Stimulated activated CD8-positive, alpha-beta memory T cell treated with anti-CD3 and anti-CD28 coated beads, Interleukin-15, amount 100 ng/mL, for 4 hours (primary cell): ENCODE measurements around the gene PDGFD.

Experiments used
- DNase-seq, 2 donors: peaks; one replicate each; pipeline ENCODE4 v3.0.0-alpha.2; 2020; ENCODE audit warnings: low read depth in 2 of 2

Gene PDGFD

DNA sequence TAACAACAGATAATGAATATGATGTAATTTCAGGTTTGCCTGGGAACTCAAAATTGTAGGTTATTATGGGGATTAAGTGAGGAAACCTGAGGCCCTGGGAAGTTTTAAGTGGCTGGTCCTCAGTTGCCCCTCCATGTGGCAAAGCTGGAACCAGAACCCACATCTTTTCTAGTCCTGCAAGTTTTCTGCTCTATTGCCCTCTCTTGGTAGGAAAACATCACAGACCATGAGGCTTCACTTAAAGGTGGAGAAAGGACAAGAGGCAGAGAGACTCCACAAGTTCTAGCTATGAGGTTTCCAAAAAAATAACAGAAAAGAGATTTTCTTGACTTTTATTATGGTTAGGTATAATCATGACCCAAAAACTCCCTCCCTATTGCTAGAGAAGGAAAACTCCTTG is 243.0 kb downstream of the PDGFD start:
- DNase-seq, result no peak

GRCh38 chr11:103920449-103920848 is 243.5 kb downstream of the PDGFD start:
- no peak for DNase-seq

DNA sequence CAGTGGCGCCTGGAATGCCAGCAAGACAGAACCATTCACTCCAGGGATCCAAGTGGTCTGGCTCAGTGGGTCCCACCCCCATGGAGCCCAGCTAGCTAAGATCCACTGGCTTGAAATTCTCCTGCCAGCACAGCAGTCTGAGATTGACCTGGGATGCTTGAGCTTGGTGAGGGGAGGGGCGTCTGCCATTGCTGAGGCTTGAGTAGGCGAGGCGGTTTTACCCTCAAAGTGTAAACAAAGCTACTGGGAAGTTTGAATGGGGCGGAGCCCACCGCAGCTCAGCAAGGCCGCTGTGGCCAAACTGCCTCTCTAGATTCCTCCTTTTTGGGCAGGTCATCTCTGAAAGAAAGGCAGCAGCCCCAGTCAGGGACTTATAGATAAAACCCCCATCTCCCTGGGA is 253.2 kb downstream of the PDGFD start:
- no peak for DNase-seq

DNA sequence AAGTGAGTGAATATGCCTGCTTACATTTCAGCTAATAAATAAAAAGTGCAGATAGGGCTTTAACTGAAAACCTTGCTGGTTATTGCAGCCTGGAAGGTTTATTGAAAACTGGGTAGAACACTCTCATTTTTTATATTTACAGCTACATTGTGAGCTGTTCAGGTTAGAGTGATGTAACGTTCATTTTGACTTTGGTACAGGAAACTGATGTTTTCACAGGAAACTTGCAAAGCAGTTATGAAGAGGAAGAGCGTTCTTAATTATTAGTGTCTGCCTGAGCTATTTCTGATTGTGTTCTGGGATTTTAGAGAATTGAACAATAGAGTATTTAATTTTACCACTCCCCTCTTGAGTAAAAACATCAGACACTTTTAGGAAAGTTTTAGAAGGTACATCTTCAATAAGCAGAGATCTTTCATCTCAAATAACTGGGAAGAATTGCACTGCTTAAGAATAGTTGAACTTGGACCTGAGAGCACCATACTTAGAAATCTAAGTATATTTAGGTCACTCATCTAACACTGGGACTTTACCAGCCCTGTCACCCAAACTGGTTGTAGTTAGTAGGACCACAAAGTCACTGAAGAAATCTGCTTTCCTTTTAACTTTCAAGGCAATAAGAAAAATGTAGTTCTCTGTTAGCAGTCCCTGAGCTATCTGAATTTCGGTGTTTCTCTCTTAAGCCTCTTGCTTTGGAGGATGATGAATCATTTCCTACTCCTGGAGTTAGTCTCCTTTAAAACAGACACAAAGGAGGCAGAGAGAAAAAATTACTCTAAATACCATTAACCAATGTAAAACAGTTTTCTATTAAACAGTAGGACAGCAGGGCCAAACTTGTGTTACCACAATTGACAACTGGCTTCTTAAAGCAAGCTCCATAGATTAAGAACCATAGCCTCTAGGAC is 256.1 kb downstream of the PDGFD start:
- DNase-seq, result no peak

DNA sequence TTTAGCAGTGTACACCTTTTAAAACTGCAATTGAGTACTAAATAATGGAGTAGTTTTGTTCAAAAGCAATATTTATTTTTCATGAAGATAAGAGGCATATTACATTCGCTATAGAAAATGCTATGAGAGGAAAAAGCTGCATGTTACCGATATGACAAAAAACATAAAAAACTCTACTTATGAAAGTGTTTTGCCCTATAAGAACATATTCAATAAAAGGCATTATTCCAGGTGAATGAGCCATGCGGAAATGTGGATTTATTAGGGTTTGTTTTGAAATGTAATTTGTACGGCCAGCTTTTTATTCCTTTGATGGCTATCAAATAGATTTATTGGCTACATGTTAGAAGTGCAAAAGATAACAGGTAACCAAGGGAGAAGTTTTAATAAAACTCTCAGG is 256.8 kb downstream of the PDGFD start:
- DNase-seq, result no peak

DNA sequence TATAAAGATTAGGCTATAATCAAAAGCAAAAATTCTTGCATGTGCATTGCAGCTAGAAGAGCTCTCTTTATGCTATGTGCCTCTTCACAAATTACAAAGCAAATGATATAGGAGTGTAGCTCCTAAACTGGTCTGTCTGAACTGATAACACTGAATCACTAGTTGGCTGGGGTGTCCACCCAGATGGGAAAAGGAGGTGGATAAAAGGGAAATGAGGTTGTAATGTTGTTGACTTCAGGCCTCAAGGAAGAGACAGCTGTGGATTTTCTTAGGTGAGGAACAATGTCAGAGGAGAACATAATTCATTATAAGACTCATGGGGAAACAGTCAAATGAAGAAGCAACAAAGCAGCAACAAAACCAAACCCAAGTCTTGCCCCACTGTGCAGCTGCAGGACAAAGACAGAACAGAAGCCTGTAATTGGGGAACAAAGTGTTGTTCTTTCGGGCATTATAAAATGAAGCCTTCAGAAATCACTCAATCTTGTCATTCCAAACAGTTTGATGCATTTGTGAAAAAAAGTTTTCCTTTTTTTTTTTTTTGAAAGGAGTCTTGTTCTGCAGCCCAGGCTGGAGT is 257.6 kb downstream of the PDGFD start:
- no peak for DNase-seq

GRCh38 chr11:103904324-103904667 is 259.7 kb downstream of the PDGFD start:
- no peak for DNase-seq

DNA sequence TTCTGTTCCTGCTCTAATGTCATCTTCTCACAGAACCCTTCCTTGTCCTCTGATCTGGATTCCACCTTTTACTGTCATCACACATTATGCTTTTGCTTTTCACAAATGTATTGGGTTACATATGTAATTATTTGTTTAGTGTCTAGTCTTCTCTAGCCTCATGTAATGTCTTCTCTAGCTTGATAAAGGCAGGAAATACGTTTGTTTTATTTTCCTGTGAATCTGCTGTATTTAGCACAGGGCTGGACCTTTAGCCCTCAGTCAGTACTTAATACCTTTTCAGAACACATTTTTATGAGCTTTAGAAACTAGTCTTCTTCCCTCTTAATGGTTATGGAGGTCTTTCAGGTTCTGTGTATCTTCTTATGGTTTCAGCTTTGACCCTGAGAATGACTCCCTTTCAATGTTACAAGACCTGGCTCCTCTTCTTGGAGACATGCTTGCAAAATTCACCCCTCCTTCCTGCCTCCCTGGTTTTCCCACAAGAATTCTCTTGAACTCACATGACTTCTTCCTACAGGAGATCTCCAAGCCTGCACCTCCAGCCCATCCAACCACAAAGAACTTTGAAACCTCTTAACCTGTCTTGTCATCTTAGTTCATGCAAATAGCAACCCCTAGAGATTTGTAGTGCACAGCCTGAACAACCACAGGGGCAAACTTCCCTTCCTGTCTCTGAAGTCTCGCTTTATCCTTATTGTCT is 260.2 kb downstream of the PDGFD start:
- no peak for DNase-seq

DNA sequence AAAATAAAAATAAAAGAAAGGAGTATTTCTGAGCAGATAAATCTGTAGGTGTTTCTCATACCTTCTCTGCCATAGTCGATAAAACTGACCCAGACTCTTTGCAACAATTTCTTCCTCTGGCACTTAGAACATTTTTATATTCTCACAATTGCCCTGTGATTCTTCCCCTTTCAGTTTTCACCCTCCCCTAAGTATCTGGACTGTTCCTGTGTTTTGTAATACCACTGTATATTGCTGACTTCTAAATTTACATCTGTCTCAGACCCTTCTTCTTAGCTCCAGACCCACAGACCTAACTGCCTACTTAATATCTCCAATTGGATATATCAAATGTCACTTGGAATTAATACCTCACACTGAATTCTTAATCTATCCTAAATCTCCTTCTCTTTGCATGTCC is 261.0 kb downstream of the PDGFD start:
- no peak for DNase-seq

DNA sequence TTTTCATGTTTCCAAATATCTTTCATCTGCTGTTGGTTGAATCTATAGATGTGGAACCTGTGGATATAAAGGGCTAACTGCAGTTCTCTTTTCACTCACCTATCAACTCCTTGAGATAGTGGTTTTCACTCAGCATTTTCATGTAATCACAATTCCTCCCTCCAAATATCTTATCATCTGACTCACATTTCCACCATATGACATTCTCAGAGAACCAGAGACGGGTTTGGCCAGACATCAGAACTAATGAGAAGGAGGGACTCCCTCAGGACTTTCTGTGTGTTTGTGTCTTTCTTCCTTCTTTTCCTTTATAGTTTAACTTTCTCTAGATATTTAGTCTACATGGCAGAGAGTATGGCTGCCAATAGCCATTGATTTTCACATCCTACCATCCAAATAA is 262.3 kb downstream of the PDGFD start:
- no peak for DNase-seq

DNA sequence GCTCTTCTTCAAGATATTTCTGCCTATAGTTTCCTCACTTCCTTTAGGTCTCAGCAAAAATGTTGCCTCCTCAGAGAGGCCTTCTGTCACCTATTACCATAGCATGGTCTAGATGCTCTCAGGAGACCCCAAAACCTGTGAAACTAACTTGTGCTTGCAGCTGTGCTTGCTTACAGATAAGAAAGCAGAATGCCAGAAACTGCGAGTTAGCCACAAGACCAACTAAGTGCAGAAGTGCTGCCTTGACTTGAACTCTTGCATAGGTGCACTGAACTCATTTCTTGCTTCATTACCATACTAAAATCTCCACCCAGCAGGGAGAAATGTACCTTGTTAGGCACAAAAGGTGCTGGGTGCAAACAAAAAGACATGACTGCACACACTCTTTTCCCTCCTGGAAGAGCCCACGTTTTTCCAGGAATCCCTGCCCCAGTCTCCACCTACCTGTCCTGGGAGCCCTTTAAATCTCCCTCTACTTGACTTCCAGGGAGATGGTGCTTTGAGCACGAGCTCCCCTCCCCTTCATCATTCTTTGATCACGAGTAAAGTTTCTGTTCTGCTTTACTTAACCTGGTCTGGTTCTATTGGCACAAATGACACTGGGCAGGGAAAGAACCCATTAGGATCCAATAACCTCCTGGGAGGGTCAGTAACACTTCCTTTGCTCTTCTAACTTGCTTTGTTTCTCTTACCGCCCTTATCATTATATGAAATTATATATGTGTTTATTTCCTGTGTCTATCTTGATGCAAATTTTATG is 265.2 kb downstream of the PDGFD start:
- no peak for DNase-seq

DNA sequence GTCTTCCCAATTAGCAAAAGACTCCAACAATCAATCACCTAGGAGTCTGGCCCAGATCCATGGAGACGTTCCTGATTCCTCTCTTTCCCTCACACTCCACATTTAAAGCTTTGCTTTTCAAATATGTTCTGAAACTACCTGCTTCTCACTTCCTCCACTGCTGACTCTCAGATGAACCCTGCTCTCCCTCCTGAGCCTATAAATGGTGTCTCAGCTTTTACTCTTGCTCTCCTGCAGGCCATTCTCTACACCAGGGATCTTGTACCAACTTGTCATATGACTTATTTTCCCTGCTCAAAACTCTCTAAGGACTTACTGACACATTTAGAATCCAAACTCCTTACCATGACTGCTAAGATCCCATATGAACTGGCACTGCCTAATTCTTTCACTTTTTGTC is 265.9 kb downstream of the PDGFD start:
- no peak for DNase-seq

DNA sequence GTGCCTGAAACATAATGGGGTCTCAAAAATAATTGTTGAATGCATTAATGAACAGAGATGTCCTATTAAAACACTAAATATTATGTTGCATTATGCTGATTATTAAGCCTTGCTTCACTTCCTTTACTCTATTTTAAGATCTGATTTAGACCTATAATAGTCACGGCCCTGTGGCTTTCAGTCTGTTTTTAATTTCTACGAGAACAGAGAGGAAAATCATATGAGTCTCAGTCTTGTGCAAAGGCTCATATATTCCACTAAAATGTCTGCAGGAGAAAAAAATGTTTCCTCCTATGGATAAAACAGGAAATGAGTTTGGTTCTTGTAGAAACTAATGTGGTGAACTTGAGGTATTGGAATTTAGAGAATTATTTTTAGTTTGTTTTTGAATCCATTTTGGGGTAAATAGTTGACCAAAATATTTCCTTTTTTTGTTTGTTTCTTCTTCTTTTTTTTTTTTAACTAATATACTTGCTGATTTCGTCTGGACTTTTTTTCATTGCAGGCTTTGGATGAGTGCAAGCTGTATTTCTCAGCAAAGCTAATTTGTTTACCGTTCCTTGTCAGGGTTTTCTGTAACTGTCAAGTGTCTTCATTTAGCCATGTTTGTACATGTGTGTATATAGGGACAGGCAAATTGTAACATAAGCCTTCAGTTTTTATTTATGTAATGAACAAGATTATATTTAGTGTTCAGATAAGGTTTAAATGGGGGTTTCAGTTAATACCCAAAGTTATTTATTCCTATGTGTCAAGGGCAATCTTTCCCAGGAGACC is 266.6 kb downstream of the PDGFD start:
- no peak for DNase-seq

GRCh38 chr11:103895106-103895505 is 268.8 kb downstream of the PDGFD start:
- DNase-seq, result no peak

GRCh38 chr11:103894673-103895072 is 269.3 kb downstream of the PDGFD start:
- DNase-seq, result no peak

DNA sequence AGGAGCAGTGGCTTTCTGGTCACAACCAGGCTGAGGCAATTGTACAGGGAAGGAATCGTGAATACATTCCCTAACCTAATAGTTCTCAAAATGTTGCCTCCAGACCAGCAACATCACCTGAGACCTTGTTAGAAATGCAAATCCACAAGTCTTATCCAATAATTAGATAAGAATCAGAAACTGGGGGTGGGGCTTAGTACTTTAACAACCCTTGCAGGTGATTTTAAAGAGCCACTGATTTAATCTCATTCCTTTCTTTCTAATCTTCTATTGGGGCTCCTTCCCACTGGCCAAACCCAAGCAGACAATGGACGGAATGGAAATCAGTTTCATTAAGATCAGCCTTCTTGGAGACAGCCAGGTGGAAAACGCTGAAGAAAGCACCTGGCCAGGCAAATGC is 269.9 kb downstream of the PDGFD start:
- DNase-seq, result no peak

DNA sequence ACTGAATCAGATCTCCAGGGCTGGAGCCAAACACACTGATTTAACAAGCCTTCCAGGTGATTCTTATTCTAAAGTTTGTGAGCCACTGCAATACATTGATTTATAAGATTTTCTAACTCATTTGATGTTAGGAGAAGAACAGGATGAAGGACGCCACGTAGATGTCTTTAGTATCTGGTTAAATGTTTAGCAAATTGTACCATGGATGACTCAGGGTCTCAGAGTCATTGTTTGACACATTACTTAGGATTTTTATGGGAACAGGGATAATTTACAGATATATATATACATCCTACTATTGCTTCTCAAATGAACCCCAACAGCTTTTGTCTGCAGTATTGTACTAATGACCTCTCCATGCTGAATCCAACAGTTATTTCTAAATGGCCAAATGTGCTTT is 270.6 kb downstream of the PDGFD start:
- no peak for DNase-seq

GRCh38 chr11:103892603-103893002 is 271.3 kb downstream of the PDGFD start:
- no peak for DNase-seq

GRCh38 chr11:103890654-103891053 is 273.3 kb downstream of the PDGFD start:
- no peak for DNase-seq

- no peak for DNase-seq
Observed at GRCh38 chr11:103889679-103890078, 274.3 kb downstream of the PDGFD start.

- no peak for DNase-seq
Observed at GRCh38 chr11:103888541-103888951, 275.4 kb downstream of the PDGFD start.
